HG02870 (cell line): Measurements from ENCODE around the gene TAF11L6.
"Not testable (repeated sequence)": the region's sequence is repeated elsewhere in the genome, so short reads cannot be mapped to it uniquely, and the experiment has no call there.

Experiments used
- ATAC-seq: cut with Tn5 transposase; IDR thresholded peaks from one replicate; pipeline ENCODE4 v1.9.1; 2021; ENCODE audit warnings: mild to moderate bottlenecking, moderate library complexity; ENCODE audit not compliant: unreplicated experiment

The TAF11L6 gene

GRCh38 chr5:17528369-17528768, at the start of gene TAF11L6:
Gene TAF11L6 (plus strand): TSS chr5:17528669.
- not testable (repeated sequence) for ATAC-seq

GRCh38 chr5:17481378-17481777, 47.1 kb upstream of the TAF11L6 start:
- no peak for ATAC-seq

GRCh38 chr5:17482790-17483189, 45.7 kb upstream of the TAF11L6 start:
- no peak for ATAC-seq

GRCh38 chr5:17486464-17487173, 41.9 kb upstream of the TAF11L6 start:
- not testable (repeated sequence) for ATAC-seq

- no peak for ATAC-seq
These were observed 41.3 kb upstream of the TAF11L6 start for GRCh38 chr5:17487174-17487512.

GRCh38 chr5:17491257-17491656, 37.2 kb upstream of the TAF11L6 start:
- not testable (repeated sequence) for ATAC-seq

- ATAC-seq, result no peak
These were observed 35.7 kb upstream of the TAF11L6 start for GRCh38 chr5:17492770-17493169.

GRCh38 chr5:17497446-17497845, 31.0 kb upstream of the TAF11L6 start:
- no peak for ATAC-seq

- ATAC-seq, result not testable (repeated sequence)
These were observed 30.5 kb upstream of the TAF11L6 start, which contains the start of gene TAF11L2 for GRCh38 chr5:17497931-17498330. Gene TAF11L2 (plus strand): TSS chr5:17498231.

- ATAC-seq, result no peak
These were observed 16.6 kb upstream of the TAF11L6 start for GRCh38 chr5:17511775-17512325.

- ATAC-seq, result not testable (repeated sequence)
These were observed 10.9 kb upstream of the TAF11L6 start for GRCh38 chr5:17517526-17517925.

GRCh38 chr5:17518067-17518466, 10.4 kb upstream of the TAF11L6 start, which contains the start of gene TAF11L3:
Gene TAF11L3 (plus strand): TSS chr5:17518367.
- not testable (repeated sequence) for ATAC-seq

GRCh38 chr5:17519508-17519907, 9.0 kb upstream of the TAF11L6 start:
- not testable (repeated sequence) for ATAC-seq

GRCh38 chr5:17521501-17521900, 7.0 kb upstream of the TAF11L6 start, which contains the start of gene TAF11L4:
Gene TAF11L4 (plus strand): TSS chr5:17521801.
- not testable (repeated sequence) for ATAC-seq

- ATAC-seq, result not testable (repeated sequence)
These were observed 3.5 kb upstream of the TAF11L6 start, which contains the start of gene TAF11L5 for GRCh38 chr5:17524935-17525334. Gene TAF11L5 (plus strand): TSS chr5:17525235.

- not testable (repeated sequence) for ATAC-seq
These were observed 2.0 kb upstream of the TAF11L6 start for GRCh38 chr5:17526504-17526903.
